ENCODE measurements around the gene SASH1.

GRCh38 chr6:148497717-148498116, 155.1 kb downstream of the SASH1 start:
- no peak for TF ChIP-seq CTCF (IDR thresholded peaks at IDR 0.05; ENCODE audit: low read depth, low read length, poor library complexity, severe bottlenecking)
- no peak for TF ChIP-seq EZH2phosphoT487 (IDR thresholded peaks at IDR 0.05; ENCODE audit: borderline replicate concordance, low read length)

Measured in DOHH2 (cell line).